ELF-1 (cell line): ENCODE results near the gene HHIPL2.
A peak's percentile ranks its signal among the peaks of the same experiment; 100 is the strongest.

Source experiments
- DNase-seq: peaks from one replicate; pipeline ENCODE4 v3.0.0-alpha.2; 2016; ENCODE audit warnings: low read depth, low spot score

HHIPL2 gene

GRCh38 chr1:222547944-222548671, at the start of gene HHIPL2:
HHIPL2 (minus strand) TSS chr1:222548104; CDS start chr1:222548044, 60 bp downstream.
- DNase-seq = peak; percentile 18

GRCh38 chr1:222596696-222597095, 48.8 kb upstream of the HHIPL2 start:
- DNase-seq = no peak

- DNase-seq = no peak
Measured at GRCh38 chr1:222594789-222595188, 46.9 kb upstream of the HHIPL2 start.

GRCh38 chr1:222592171-222592570, 44.3 kb upstream of the HHIPL2 start:
- no peak for DNase-seq

- DNase-seq = peak; percentile 90
Measured at GRCh38 chr1:222589462-222590302, 41.8 kb upstream of the HHIPL2 start, which contains the start of gene TAF1A. TAF1A (minus strand) TSS chr1:222589933.

GRCh38 chr1:222588135-222588534, 40.2 kb upstream of the HHIPL2 start:
- no peak for DNase-seq

- DNase-seq = no peak
Measured at GRCh38 chr1:222586842-222587241, 38.9 kb upstream of the HHIPL2 start.

- no peak for DNase-seq
Measured at GRCh38 chr1:222583079-222583478, 35.2 kb upstream of the HHIPL2 start.

- DNase-seq = no peak
Measured at GRCh38 chr1:222582099-222582774, 34.3 kb upstream of the HHIPL2 start.

- no peak for DNase-seq
Measured at GRCh38 chr1:222579316-222579715, 31.4 kb upstream of the HHIPL2 start.

- DNase-seq = no peak
Measured at GRCh38 chr1:222570837-222571236, 22.9 kb upstream of the HHIPL2 start.

- DNase-seq = no peak
Measured at GRCh38 chr1:222561656-222562055, 13.8 kb upstream of the HHIPL2 start.

GRCh38 chr1:222557574-222557973, 9.7 kb upstream of the HHIPL2 start:
- DNase-seq = no peak

- DNase-seq = no peak
Measured at GRCh38 chr1:222557148-222557547, 9.2 kb upstream of the HHIPL2 start.

GRCh38 chr1:222555992-222556615, 8.2 kb upstream of the HHIPL2 start:
- DNase-seq = no peak

- DNase-seq = no peak
Measured at GRCh38 chr1:222554177-222554576, 6.3 kb upstream of the HHIPL2 start.

- DNase-seq = no peak
Measured at GRCh38 chr1:222552882-222553281, 5.0 kb upstream of the HHIPL2 start.

GRCh38 chr1:222547260-222547614, 667 bp downstream of the HHIPL2 start:
- DNase-seq = no peak

GRCh38 chr1:222546548-222547259, 1.2 kb downstream of the HHIPL2 start:
- peak; percentile 84 for DNase-seq

GRCh38 chr1:222546091-222546490, 1.8 kb downstream of the HHIPL2 start:
- DNase-seq = no peak

GRCh38 chr1:222543817-222544216, 4.1 kb downstream of the HHIPL2 start:
- peak; percentile 60 for DNase-seq
